ENCODE measurements around the gene PTCH1.

The PTCH1 gene

DNA sequence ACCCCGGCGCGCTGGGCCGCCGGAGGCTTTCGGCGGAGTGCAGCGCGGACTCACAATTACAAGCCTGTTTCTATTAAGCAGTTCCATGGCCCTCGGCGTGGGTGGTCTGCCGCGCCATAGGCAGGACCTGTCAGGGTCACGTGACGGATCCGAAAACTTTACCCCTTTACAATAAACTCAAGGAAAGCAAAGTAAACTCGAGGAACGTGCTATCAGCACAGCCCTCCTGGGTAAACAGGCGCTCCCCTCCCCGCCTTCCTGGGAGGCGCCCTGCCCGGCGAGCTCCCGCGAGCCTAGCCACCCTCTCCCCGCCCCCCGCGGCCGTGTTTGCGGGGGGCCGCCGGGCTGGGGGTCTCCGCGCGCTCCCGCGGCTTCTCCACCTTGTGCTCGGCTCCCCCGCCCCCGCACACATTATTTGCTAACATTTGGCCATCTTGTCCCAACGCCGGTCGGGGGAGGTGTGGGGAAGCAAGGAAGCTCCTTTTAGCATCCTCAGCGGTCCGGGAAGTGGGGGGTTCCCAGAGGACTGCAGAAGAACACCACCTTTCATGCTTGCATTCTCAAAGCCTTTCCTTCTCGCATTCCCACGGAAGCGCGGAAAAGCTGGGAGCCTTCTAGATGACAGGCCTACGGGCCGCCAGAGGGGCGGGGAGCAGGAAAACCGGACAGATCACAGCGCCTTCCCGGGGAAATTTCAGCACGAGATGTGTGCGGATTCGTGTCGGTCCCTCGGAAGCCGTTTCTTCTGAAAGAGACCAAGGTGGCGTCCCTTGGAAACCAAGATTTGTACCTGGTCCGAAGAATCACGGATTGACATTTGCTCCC, at the start of gene PTCH1:
PTCH1 (minus strand) TSS at position 238 of the 825 bp plus-strand sequence.
- DNase-seq (ENCODE audit: low spot score) = peak; percentile 80

GRCh38 chr9:95565982-95566381, 49.2 kb upstream of the PTCH1 start:
- DNase-seq (ENCODE audit: low spot score) = no peak

GRCh38 chr9:95561913-95562312, 45.1 kb upstream of the PTCH1 start:
- DNase-seq (ENCODE audit: low spot score) = no peak

GRCh38 chr9:95557142-95557541, 40.4 kb upstream of the PTCH1 start:
- DNase-seq (ENCODE audit: low spot score) = no peak

DNA sequence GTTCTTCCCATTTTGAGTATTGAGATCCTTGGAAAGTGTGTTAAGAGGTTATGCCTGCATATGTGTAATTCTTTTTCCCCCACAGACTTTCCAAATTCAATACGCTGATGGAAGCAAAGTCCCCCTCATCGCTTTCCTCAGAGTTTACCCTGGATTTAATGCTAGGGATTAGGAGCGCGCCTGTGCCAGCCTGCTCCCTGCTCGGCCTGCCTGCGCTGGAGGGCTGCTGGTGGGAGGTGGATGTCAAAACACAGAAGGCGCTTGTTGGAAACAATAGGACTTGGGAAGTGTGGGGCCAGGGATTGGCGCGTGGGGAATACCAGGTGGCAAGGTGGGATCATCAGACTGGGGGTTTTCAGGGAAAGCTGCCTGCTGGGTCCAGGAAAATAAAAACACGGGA, 39.8 kb upstream of the PTCH1 start:
- peak; percentile 62 for DNase-seq (ENCODE audit: low spot score)

DNA sequence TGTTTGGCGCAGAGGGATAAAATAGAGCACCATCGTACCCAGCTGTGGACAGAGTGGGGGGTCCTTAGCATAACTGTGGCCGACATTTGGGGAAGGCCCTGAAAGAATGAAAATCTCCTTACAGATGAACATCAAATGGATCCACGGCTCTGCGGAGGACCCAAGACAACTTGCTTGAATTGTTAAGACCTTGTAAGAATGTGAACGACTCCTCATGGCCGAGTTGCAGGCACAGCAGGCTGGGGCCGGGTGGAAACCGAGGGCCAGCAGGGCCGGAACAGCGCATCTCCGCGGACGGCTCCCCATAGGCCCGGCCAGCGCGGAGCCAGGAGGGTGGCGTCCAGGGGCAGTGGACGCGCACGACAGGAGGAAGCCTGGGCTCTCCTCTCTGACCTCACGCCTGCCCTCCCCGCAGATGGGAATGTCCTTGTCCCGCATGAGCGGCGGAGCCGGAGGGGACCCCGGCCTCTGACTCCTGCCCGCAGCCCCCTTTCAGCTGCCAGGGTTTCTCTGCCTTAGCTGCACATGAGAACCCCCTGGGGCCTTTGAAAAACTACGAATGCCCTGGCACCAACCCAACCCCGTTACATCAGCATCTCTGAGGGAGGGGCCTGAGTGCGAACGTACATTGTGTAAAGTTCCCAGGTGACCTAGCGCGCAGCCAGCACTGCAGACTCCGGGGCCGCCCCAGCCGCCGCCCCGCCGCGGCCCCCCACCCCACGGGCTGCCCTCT, 36.2 kb upstream of the PTCH1 start:
- DNase-seq (ENCODE audit: low spot score) = no peak

DNA sequence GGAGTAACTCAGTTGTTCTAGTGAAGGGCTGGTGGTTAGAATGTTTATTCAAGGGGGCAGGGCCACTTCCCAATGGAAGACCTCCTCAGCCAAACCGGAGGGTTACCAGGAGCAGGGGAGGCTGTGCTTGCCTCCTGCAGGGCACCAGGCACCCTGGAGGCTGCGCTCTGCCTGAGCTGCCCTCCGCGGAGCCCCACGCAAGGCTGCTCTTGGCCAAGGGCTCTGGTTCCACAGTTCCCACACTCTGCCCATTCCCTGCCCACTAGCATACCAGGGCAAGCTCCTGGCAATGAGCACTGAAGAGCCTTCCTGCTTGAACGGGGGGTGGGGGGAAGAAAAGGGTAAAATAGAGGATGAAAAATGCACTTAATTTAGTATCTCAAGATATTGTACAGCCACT, 35.5 kb upstream of the PTCH1 start:
- no peak for DNase-seq (ENCODE audit: low spot score)

- DNase-seq (ENCODE audit: low spot score) = no peak
These were observed 34.6 kb upstream of the PTCH1 start for GRCh38 chr9:95551406-95551805.

GRCh38 chr9:95545831-95546567, 29.2 kb upstream of the PTCH1 start:
- no peak for DNase-seq (ENCODE audit: low spot score)

- DNase-seq (ENCODE audit: low spot score) = no peak
These were observed 17.4 kb upstream of the PTCH1 start for GRCh38 chr9:95533996-95534680.

DNA sequence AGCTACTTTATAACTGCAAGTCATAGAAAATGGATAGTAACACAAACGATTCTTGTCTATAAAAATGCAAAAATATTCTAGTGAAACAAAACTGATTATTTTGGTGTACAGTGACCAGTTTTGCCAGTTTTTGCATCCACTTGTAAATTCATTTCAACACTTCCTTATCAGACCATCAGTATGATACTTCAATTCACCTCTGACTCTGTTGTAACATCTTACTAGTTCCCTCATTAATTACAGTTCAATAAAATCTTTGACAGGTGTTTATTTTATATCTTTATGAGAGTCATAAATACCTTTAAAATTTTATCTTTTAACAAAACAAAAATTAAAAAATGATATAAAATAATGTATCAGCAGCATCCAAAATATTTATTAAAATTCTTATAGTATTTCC, 13.1 kb upstream of the PTCH1 start:
- DNase-seq (ENCODE audit: low spot score) = no peak

DNA sequence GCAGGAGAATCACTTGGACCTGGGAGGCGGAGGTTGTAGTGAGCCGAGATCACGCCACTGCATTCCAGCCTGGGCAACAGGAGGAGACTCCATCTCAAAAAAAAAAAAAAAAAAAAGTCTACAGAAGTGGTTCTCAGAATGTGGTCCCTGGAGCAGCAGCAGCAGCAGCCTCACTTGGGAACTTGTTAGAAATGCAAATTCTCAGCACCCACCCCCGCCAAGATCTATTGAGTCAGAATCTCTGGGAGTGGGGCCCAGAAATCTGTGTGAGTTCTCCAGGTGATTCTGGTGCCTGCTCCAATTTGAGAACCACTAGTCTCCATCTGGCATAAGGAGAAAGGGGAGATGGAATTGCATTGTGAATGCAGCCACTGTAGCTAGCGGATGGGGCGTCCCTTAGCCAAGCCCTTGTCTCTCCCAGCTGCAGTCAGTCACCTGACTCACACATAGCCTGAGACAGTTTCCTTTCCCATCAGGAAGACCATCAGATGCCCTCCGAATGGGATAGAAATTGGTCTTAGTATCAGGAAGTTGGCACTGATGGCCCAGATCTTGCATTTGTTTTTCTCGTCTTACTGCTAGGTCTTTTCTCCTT, 12.2 kb upstream of the PTCH1 start:
- no peak for DNase-seq (ENCODE audit: low spot score)

GRCh38 chr9:95522871-95523370, 6.2 kb upstream of the PTCH1 start:
- DNase-seq (ENCODE audit: low spot score) = no peak

DNA sequence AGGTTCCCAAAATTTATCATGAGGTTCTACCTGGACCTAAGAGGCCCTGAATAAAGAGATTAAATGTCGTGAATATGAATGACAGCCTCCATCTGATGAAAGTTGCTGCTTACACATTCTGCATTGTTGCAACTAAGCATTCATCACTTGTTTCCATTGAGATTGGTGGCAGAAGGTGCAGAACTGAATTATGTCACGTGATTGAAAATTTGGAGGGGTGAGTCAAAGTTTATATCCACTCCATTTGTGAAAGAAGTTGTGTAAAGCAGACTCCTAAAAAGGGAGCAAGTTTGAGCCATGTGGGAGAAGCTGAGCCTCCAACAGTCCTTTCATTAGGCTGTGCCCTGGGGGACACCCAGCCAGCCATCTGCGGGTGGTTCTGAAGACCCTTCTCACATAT, 4.9 kb upstream of the PTCH1 start:
- no peak for DNase-seq (ENCODE audit: low spot score)

DNA sequence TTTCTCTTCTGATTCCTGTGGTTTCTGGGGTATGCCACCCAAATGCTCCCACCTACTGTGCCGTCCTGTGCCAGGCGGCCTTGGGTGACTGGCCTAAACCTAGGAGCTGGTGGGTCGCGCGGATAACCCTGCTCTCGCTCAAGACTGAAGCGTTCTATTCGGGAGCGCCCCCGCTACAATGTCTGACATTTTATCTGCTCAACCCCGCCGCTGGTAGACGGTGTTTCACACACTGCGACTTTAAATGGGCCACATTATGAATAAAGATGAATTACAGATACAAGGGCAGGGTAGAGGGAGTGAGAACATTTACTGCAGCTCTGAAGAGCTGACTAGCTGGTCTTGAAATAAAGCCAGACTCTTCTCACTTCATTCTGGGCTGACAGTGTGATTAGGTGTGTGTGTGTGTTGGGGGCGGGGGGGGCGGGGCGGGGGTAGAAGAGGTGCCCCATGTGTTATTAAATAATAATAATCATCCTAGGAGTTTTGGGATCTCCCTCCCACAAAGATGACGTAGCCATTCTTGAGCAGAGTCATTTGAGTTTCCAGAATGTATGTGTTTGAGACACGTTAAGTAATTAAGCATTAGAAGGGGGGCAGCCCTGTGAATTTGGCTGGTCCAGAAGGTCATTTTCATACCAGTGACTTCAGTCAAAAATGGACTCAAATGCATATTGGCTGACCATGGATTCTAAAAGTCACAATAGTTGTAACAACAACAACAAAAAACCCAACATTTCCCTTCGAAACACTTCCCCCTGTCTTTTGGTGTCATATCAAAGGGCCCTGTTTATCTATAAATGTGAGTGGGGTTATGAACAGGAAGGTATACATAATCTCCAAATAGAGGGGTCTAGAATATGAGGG, 1.0 kb upstream of the PTCH1 start:
- no peak for DNase-seq (ENCODE audit: low spot score)

DNA sequence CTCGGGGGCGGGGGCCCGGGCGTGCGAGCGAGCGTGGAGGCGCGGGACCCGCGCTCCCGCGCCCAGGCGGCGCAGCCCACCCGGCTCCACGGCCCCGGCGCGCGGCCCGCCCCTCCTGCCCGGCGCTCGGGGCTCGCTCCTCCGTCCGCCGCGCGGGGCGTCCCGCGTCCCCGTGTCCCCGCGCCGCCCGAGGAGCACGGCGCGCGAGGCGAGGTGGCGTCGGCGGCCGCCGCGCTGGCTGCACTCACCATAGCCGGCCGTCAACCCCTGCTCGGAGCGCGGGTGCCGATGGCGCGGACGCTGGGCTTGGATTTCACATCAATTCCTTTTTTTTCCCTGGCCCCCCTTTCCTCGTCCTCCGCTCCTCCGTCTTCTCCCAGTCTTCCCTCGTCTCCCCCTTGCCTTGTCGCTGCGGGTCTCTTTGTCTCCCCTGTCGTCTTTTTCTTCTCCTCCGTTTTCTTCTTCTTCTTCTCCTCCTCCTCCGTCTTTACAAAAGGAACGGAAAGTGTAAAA, 494 bp downstream of the PTCH1 start:
- DNase-seq (ENCODE audit: low spot score) = peak; percentile 79

GRCh38 chr9:95515272-95516113, 1.3 kb downstream of the PTCH1 start:
- DNase-seq (ENCODE audit: low spot score) = peak; percentile 78

DNA sequence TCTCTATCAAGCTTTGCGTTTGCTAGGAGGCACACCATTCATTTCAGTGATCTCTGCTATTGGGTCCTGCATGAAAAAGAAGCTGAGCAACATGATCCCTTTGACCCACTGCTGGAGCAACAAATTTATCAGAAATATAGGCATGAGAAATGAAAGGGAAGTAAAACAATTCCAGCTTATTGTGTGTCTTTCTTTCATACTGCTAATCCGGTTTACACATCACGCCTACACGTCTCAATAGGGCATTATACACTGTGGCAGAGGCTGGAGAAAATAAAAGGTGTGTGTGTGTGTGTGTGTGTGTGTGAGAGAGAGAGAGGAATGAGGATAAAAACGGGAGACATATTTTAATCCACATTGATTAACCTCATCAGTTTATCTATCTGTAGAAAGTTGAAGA, 2.4 kb downstream of the PTCH1 start:
- no peak for DNase-seq (ENCODE audit: low spot score)

DNA sequence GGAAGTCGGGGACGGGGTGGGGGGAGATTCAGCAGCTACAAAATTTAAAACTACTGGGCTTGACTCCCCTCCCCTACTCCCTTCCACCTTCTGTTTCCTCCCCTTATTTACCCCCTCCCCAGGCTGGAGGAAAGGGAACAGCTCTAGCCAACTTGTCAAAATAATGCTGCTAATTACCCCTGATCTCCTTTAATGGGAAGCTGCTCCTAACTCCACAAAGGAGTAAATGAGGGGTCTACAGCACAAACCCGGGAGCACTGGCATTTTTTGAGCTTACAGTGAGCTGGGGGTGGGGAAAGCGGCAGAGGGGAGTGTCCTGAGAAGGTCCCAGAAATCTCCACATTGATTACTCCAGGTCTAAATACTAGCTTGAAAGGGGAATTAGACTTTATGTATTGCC, 3.1 kb downstream of the PTCH1 start:
- DNase-seq (ENCODE audit: low spot score) = no peak

DNA sequence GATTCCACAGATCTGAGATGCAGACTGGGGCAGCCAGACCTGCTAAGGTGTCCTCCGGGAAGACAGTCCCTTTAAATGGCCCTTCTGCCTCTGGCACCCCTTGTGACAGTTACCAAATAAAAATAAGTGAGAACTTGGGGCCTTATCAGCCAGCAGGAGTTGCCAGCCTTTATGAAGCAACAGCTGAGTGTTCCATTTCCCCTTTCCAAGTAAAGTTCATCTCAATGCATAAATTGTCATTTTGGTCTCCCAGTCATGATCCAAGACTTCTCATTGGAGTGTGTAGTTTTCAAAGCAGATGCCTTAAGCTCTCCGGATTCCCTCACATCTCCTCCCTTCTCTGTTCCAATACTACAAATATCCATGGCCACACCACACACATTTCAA, 4.1 kb downstream of the PTCH1 start:
- DNase-seq (ENCODE audit: low spot score) = no peak
